ENCODE measurements around the gene ANKS1B. TPM values are rescaled to one million over a fixed set of nuclear protein-coding genes. Genes with fewer than 3 reads are reported as not detected.

Gene ANKS1B
- total RNA-seq, 1 experiment from 2014 or later = 0.54 TPM

GRCh38 chr12:98828802-98829600 is 1155.7 kb downstream of the ANKS1B start:
- no peak overlapping the region for H3K4me2 ChIP-seq (ENCODE audit: low read length)
- DNase-seq (ENCODE audit: low read depth, low spot score) = no peak
- no peaks in the 10 kb centered on the region for H4K20me1 ChIP-seq (ENCODE audit: insufficient read depth)
- H3K4me1 ChIP-seq (ENCODE audit: control insufficient read depth in 1 of 2, insufficient read depth in 2 of 2, low read length in 2 of 2) = no peaks in the 10 kb centered on the region
- no TSS peak for BruUV-seq (replicated peaks)
- H3K79me2 ChIP-seq (ENCODE audit: insufficient read depth, low read length) = no peaks in the 10 kb centered on the region
- H3K4me3 ChIP-seq (replicated peaks in 1 of 2; ENCODE audit: low read depth in 1 of 2, low read length in 2 of 2) = no peak overlapping the region
- peaks cover 64% of the 10 kb centered on the region for H3K27me3 ChIP-seq (ENCODE audit: insufficient read depth, low read length)
- H3K9me2 ChIP-seq (ENCODE audit: insufficient read depth) = no peaks in the 10 kb centered on the region
- POLR2A ChIA-PET = no interaction called here
- RAD21 ChIA-PET (ENCODE audit: low non-redundant PET in 1 of 2, low total read pairs in 2 of 2, uncharacterized antibody in 2 of 2, unreplicated experiment in 2 of 2) = no interaction called here
- H3K9ac ChIP-seq (ENCODE audit: low read length) = no peak overlapping the region
- no peak overlapping the region for H2AFZ ChIP-seq (ENCODE audit: low read depth, low read length, poor library complexity, severe bottlenecking)
- CTCF ChIA-PET = no interaction called here
- TF ChIP-seq EZH2 (IDR thresholded peaks at IDR 0.05) (no peak), SP1 (IDR thresholded peaks at IDR 0.05; ENCODE audit: low read depth) (no peak), CEBPB (IDR thresholded peaks at IDR 0.05; ENCODE audit: low read depth) (no peak), EZH2phosphoT487 (IDR thresholded peaks at IDR 0.05; ENCODE audit: borderline replicate concordance) (no peak), ZBTB33 (IDR thresholded peaks at IDR 0.05; ENCODE audit: extremely low read depth, insufficient replicate concordance, low read length) (no peak), SIN3A (IDR thresholded peaks at IDR 0.05; ENCODE audit: low read depth) (no peak), CBX3 (IDR thresholded peaks at IDR 0.05; ENCODE audit: low read depth) (no peak), EGR1 (IDR thresholded peaks at IDR 0.05; ENCODE audit: low read depth) (no peak), TCF7L2 (IDR thresholded peaks at IDR 0.05; ENCODE audit: borderline replicate concordance, extremely low read depth, insufficient read depth, insufficient read length) (no peak), RAD21 (IDR thresholded peaks at IDR 0.05; ENCODE audit: low read depth) (no peak), YY1 (IDR thresholded peaks at IDR 0.05; ENCODE audit: extremely low read depth, insufficient replicate concordance, low read depth, low read length) (no peak), REST (IDR thresholded peaks at IDR 0.05; ENCODE audit: low read depth) (no peak), ELF1 (IDR thresholded peaks at IDR 0.05; ENCODE audit: borderline replicate concordance, low read depth) (no peak), MAX (IDR thresholded peaks at IDR 0.05) (no peak), ATF3 (IDR thresholded peaks at IDR 0.05) (no peak), FOSL1 (IDR thresholded peaks at IDR 0.05; ENCODE audit: low read depth) (no peak), ZNF274 (IDR thresholded peaks at IDR 0.05; ENCODE audit: low read depth, low read length) (no peak), SRF (IDR thresholded peaks at IDR 0.05; ENCODE audit: low read depth) (no peak)
- no peak for ATAC-seq
- no peaks in the 10 kb centered on the region for H3K9me3 ChIP-seq (ENCODE audit: control insufficient read depth in 1 of 2, insufficient read depth in 1 of 2, low read depth in 1 of 2, low read length in 2 of 2)
- no peaks in the 10 kb centered on the region for H3K36me3 ChIP-seq (ENCODE audit: control insufficient read depth in 1 of 2, insufficient read depth in 2 of 2, low read length in 2 of 2)
- intact Hi-C loops (cut with micrococcal nuclease) = no loop called here
- no peak overlapping the region for H3K27ac ChIP-seq (ENCODE audit: low read depth, low read length)

Data from HCT116 (cell line).